ENCODE measurements around the gene S100PBP. TPM values are rescaled to one million over a fixed set of nuclear protein-coding genes. Genes with fewer than 3 reads are reported as not detected.
"Not testable (repeated sequence)": the region's sequence is repeated elsewhere in the genome, so short reads cannot be mapped to it uniquely, and the experiment has no call there.

The S100PBP gene
- total RNA-seq, 1 donor from 2014 or later = 11.1 TPM

GRCh38 chr1:32903991-32904785, 86.7 kb downstream of the S100PBP start:
- no peak for TF ChIP-seq CTCF (IDR thresholded peaks at IDR 0.05; ENCODE audit: borderline replicate concordance)
- DNase-seq = no peak
- H3K4me1 ChIP-seq = peaks cover 13% of the 10 kb centered on the region
- no peaks in the 10 kb centered on the region for H3K36me3 ChIP-seq
- H3K27ac ChIP-seq (replicated peaks) = no peak overlapping the region
- H3K9me3 ChIP-seq (replicated peaks) = no peaks in the 10 kb centered on the region
- no peak overlapping the region for H3K4me3 ChIP-seq
- peaks cover 41% of the 10 kb centered on the region for H3K27me3 ChIP-seq (ENCODE audit: low read depth)
- intact Hi-C loops (cut with micrococcal nuclease) = no loop called here

- no peaks in the 10 kb centered on the region for H3K9me3 ChIP-seq (replicated peaks)
- H3K4me3 ChIP-seq = no peak overlapping the region
- no peak overlapping the region for H3K27ac ChIP-seq (replicated peaks)
- peaks cover 47% of the 10 kb centered on the region for H3K27me3 ChIP-seq (ENCODE audit: low read depth)
- peaks cover 13% of the 10 kb centered on the region for H3K4me1 ChIP-seq
- intact Hi-C loops (cut with micrococcal nuclease) = no loop called here
- DNase-seq = no peak
- no peaks in the 10 kb centered on the region for H3K36me3 ChIP-seq
- TF ChIP-seq CTCF (IDR thresholded peaks at IDR 0.05; ENCODE audit: borderline replicate concordance) = no peak
Observed at GRCh38 chr1:32904797-32905196, 87.3 kb downstream of the S100PBP start.

- DNase-seq; H3K4me1 ChIP-seq; H3K36me3 ChIP-seq; intact Hi-C loops (cut with micrococcal nuclease); H3K4me3 ChIP-seq; H3K27ac ChIP-seq (replicated peaks); H3K9me3 ChIP-seq (replicated peaks): not testable (repeated sequence)
- H3K27me3 ChIP-seq (ENCODE audit: low read depth) = peaks cover 42% of the 10 kb centered on the region
Observed at GRCh38 chr1:32905588-32905987, 88.1 kb downstream of the S100PBP start.

DNA sequence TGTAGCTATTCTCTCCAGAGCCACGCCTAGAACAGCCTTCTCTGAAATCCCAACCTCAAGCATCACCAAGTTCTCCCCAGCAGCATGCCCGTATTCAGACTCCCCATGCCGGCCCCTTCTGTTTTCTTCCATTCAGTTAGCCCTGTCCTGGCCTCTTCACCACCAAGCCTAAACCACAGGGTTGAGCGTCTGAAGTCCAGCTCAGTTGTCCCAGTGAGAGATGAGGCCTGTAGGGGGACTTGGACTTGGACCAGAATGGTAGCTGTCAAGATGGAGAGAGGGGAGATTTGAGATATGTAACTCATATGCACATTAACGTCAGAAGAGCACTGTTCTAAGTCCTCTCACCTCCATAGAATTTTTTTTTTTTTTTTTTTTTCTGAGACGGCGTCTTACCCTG, 89.2 kb downstream of the S100PBP start:
- peaks cover 37% of the 10 kb centered on the region for H3K27me3 ChIP-seq (ENCODE audit: low read depth)
- TF ChIP-seq CTCF (IDR thresholded peaks at IDR 0.05; ENCODE audit: borderline replicate concordance) = no peak
- H3K9me3 ChIP-seq (replicated peaks) = no peaks in the 10 kb centered on the region
- no peak overlapping the region for H3K4me3 ChIP-seq
- H3K36me3 ChIP-seq = no peaks in the 10 kb centered on the region
- no peak overlapping the region for H3K27ac ChIP-seq (replicated peaks)
- peaks cover 2% of the 10 kb centered on the region for H3K4me1 ChIP-seq
- intact Hi-C loops (cut with micrococcal nuclease) = no loop called here
- no peak for DNase-seq

DNA sequence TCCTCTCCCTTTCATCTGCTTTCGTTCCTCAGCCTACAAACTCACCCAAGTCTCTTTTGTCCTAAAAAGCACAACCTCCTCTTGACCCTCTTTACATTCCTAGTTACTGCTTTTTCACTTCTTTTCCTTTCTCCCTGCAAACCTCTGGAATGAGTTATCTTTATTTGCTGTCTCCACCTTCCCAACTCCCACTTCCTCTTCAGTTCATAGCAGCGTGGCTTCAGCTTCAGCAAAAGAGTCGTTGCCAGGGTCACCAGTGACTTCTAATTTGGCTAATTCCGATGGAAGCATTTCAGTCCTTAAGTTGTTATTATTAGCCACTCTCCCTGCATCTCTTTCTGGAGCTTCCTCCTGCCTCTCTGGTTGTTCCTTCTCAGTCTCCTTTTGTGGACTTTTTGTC, 90.0 kb downstream of the S100PBP start:
- peaks cover 29% of the 10 kb centered on the region for H3K27me3 ChIP-seq (ENCODE audit: low read depth)
- no peaks in the 10 kb centered on the region for H3K4me1 ChIP-seq
- H3K9me3 ChIP-seq (replicated peaks) = no peaks in the 10 kb centered on the region
- intact Hi-C loops (cut with micrococcal nuclease) = no loop called here
- no peaks in the 10 kb centered on the region for H3K36me3 ChIP-seq
- no peak for TF ChIP-seq CTCF (IDR thresholded peaks at IDR 0.05; ENCODE audit: borderline replicate concordance)
- H3K4me3 ChIP-seq = no peak overlapping the region
- H3K27ac ChIP-seq (replicated peaks) = no peak overlapping the region
- no peak for DNase-seq

Other genes with a start within 250 kb of the S100PBP start
- 32.4 TPM for gene ZBTB8OS, start 167.1 kb upstream of the S100PBP start, total RNA-seq
- gene RBBP4, start 166.4 kb upstream of the S100PBP start, total RNA-seq = 96.6 TPM
- gene SYNC, start 114.9 kb upstream of the S100PBP start, total RNA-seq = 16.2 TPM
- 35.5 TPM for gene YARS1, start 295 bp upstream of the S100PBP start, total RNA-seq
- gene FNDC5, start 53.3 kb downstream of the S100PBP start, total RNA-seq = 105 TPM
- gene HPCA, start 68.8 kb downstream of the S100PBP start, total RNA-seq = not detected
- 14.2 TPM for gene TMEM54, start 83.7 kb downstream of the S100PBP start, total RNA-seq
- gene RNF19B, start 147.2 kb downstream of the S100PBP start, total RNA-seq = 15.4 TPM
- gene AK2, start 219.2 kb downstream of the S100PBP start, total RNA-seq = 121 TPM